HG03095 (cell line): ENCODE results near the gene TRAF3.
"Not testable (repeated sequence)": the region's sequence is repeated elsewhere in the genome, so short reads cannot be mapped to it uniquely, and the experiment has no call there.

Experiments used
- ATAC-seq: cut with Tn5 transposase; IDR thresholded peaks from one replicate; pipeline ENCODE4 v1.9.1; 2021; ENCODE audit warnings: moderate library complexity; ENCODE audit not compliant: unreplicated experiment

The TRAF3 gene

GRCh38 chr14:102805941-102806340 lies 28.7 kb downstream of the TRAF3 start:
- no peak for ATAC-seq

- no peak for ATAC-seq
Measured at GRCh38 chr14:102806447-102806846, 29.2 kb downstream of the TRAF3 start.

- no peak for ATAC-seq
Measured at GRCh38 chr14:102807013-102807406, 29.8 kb downstream of the TRAF3 start.

- ATAC-seq = no peak
Measured at GRCh38 chr14:102809870-102810269, 32.6 kb downstream of the TRAF3 start.

GRCh38 chr14:102810523-102810922 lies 33.3 kb downstream of the TRAF3 start:
- no peak for ATAC-seq

GRCh38 chr14:102811254-102811963 lies 34.2 kb downstream of the TRAF3 start:
- no peak for ATAC-seq

GRCh38 chr14:102811971-102812370 lies 34.7 kb downstream of the TRAF3 start:
- ATAC-seq = no peak

- ATAC-seq = no peak
Measured at GRCh38 chr14:102813691-102814090, 36.4 kb downstream of the TRAF3 start.

GRCh38 chr14:102817318-102817717 lies 40.1 kb downstream of the TRAF3 start:
- ATAC-seq = no peak

- ATAC-seq = no peak
Measured at GRCh38 chr14:102817942-102818940, 41.0 kb downstream of the TRAF3 start.

- ATAC-seq = peak; percentile 69
Measured at GRCh38 chr14:102819176-102819628, 42.0 kb downstream of the TRAF3 start.

GRCh38 chr14:102819747-102820330 lies 42.6 kb downstream of the TRAF3 start:
- peak; percentile 15 for ATAC-seq

- ATAC-seq = no peak
Measured at GRCh38 chr14:102821252-102821651, 44.0 kb downstream of the TRAF3 start.

- no peak for ATAC-seq
Measured at GRCh38 chr14:102822311-102822863, 45.1 kb downstream of the TRAF3 start.

- ATAC-seq = not testable (repeated sequence)
Measured at GRCh38 chr14:102822887-102823286, 45.6 kb downstream of the TRAF3 start.

- ATAC-seq = no peak
Measured at GRCh38 chr14:102823546-102823945, 46.3 kb downstream of the TRAF3 start.

GRCh38 chr14:102824832-102825231 lies 47.6 kb downstream of the TRAF3 start:
- no peak for ATAC-seq

GRCh38 chr14:102825307-102826095 lies 48.3 kb downstream of the TRAF3 start:
- ATAC-seq = no peak

- no peak for ATAC-seq
Measured at GRCh38 chr14:102826161-102826560, 48.9 kb downstream of the TRAF3 start.
